Activated CD8-positive, alpha-beta memory T cell treated with anti-CD3 and anti-CD28 coated beads, Interleukin-2, amount 50 U/mL, for 24 hours (primary cell): ENCODE measurements around the gene MAPRE3.

Source experiments
- DNase-seq: peaks from one replicate; pipeline ENCODE4 v3.0.0-alpha.2; 2020; ENCODE audit errors: extremely low read depth

The MAPRE3 gene

DNA sequence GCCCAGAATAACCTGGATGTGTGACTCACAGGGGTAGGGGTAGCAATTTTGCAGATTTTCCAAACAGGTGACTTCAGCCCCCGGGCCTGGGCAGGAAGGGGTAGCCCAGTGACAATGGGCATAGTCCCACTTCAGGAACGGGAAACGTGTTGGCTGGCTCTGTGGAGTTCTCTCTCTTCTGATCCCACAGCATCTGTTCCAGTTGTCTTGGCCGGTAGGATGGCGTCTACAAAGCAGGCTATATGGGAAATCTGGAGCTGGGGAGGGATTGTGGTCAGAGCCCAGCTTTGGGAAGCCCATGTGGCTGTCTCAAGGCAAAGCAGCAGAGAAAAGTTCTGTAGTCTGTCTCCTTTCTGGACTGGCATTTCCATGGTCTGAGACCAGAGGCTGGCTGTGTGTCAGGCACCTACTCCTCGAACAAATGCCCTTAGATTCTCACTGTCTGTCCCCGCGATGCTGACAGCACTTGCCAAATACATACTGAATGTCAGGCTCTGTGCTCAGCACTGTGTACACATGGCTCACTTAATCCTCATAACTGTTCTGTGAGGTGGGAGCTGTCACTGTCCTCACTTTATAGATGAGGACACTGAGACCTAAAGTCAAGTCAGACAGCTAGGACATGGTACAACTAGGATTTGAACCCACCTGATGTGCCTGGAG is 44.5 kb downstream of the MAPRE3 start:
- DNase-seq = no peak

DNA sequence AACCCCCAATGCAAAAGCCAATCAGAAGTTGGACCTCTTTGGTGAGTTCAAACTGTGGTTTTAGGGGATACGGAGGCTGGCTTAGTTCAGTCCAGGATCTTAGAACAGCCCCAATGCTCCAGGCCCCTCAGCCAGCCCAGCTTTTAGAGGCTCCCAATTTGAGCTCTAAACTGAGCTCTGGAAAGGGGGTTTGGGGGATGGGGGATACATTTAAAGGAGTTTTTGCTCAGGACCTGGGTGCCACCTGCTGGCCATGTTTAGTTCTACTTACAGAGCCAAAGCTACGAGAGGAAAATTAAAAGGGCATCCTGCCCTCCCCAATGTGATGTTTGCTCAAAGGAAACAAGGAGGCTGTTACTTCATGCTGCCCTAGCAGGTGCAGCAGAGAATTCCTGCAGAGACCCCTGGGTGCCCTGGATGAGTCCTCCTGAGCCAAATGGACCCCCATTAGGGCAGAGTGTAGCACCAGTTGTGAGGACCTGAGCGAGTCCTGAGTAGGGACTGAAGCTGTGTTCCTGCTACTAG is 46.4 kb downstream of the MAPRE3 start:
- no peak for DNase-seq

DNA sequence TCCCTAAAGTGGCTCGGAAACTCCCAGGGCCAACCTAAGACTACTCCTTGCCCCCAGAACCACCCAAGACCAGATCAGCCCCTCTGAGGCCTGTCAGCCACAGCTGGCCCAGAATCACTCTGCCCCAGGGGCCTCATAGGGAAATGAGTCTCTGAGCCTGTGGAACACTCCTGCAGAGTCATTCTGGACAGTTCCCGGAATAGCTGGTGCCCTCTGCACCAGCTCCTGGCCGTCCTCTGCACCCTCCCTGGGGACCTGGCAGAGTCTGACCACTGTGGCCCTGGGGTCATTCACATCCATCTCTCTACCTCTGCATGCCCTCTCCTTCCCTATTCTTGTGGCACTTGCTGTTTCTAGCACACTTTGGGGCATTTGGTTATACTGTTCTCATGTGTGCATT is 47.7 kb downstream of the MAPRE3 start:
- no peak for DNase-seq

DNA sequence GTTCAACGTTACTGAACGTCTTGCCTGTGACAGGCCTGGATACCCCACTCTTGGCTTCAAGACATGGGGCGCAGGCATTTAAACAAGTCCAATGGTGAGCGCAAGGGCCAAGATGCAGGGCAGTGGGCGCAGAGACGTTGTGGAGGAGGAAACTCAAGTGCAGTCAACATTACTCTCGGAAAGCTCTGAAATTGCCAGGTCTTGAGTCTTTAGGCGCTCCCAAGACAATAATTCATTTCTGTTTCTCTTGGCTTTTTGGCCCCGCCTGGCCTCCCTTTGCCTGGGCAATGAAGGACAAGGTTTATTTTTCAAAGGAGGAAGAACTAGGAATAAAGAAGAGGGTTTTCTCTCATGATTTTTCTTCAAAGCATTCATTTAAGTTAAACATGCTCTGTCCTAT is 49.0 kb downstream of the MAPRE3 start:
- no peak for DNase-seq

DNA sequence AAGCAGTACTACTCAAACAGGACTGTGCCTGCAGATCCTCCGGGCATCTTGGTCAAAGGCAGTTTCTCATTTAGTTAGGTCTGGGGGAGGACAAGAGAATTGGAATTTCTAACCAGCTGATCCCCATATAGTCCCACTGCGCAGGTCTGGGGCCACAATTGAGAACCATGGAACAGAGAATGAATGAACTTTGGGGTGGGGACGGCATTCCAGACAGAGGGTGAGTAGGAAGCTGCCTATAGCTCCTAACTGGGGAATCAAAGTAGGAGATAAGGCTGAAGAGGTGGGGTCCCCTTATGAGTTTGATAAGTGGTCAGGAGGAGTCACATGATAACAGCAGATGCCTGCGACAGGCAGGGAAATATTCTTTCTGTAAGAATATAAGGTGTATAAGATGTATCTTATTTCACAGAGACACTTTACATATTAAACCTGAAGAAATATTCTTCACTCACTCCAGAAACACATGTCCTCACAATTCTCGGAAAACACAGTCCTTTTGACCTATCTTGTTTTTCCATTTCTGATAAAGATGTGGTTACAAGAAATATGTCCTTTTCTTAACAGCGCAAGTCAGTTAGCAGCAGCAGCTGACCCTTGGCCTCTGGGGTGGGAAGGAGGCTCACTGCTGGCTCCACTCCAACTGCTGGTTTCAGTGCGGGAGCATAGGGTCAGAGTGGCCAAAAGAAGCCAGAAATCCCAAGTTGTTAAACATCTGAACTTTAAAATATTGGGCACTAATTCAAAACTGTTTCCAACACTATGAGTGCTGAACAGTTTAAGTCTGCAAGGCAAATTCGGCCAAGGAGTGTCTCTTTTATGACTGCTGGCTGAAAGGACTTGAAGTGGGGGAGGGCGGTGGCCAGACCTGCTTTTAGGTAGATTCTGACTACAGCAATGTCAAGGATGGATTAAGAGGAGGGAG is 49.8 kb downstream of the MAPRE3 start:
- no peak for DNase-seq

DNA sequence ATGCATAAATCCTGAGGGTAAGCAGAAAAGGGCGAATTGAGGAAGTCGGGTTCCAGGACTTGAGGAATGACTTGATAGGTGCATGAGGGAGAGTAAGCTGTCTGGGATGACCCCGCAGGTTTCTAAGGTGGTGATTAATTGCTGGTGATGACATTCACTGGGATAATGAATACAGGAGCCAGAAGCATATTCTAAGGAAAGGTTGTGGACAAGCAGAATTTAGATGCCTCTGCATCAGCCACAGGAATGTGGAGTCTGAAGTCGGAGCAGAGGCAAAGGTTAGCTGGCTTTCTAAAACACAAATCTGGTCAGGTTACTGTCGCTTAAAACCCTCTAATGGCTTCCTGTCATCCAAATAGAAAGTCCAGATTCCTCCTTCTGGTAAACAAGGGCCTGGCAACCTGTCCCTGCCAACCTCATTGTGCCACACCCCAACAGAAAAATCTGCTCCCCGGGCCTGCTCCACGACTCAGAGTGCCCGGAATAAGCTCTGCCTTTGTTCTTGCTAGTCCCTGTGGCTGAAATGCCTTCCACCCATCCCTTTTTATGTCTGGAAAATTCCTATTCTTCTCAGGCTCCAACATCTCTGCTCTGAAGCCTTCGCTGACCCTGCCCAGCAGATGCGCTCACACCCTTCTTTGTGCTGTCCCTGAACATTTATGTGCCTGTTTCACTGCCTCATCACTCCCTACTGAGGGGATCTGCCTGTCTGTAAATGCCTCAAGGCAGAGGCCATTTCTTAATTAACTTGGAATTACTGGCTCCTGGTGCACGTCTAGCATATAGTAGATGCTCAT is 51.0 kb downstream of the MAPRE3 start:
- DNase-seq = no peak

DNA sequence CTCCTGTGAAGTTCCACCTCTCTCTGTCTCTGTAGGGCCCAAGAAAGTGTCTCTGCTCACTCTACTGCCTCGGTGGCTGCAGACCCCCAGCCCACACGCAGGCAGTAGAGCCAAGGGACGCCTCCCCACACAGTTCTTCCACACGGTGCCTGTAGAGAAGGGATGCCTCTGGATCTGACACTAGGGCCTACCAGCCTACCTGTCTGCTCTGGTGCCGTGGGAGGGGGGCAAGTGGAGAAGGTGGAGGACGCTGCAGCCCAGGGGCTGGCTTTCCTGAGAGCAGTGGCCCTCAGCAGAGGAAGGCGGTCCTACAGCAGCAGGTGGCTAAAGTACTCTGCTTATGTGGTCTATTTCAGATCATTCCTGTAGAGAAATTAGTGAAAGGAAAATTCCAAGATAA is 53.3 kb downstream of the MAPRE3 start:
- no peak for DNase-seq

DNA sequence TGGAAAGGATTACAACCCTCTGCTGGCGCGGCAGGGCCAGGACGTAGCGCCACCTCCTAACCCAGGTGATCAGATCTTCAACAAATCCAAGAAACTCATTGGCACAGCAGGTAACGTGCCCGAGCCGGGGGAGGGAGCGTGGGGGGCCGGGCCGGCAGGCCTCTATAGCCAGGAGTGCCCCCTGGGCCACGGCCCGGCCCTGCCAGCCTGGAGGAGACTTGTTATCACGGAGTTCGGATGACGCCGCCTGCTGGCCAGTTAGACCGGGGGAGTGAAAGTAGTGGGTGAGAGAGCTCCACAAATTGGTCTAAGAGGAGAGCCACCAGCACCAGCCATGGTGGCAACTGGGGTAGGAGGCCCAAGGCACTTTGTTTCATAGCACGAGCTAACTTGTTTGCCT is 53.8 kb downstream of the MAPRE3 start:
- no peak for DNase-seq

DNA sequence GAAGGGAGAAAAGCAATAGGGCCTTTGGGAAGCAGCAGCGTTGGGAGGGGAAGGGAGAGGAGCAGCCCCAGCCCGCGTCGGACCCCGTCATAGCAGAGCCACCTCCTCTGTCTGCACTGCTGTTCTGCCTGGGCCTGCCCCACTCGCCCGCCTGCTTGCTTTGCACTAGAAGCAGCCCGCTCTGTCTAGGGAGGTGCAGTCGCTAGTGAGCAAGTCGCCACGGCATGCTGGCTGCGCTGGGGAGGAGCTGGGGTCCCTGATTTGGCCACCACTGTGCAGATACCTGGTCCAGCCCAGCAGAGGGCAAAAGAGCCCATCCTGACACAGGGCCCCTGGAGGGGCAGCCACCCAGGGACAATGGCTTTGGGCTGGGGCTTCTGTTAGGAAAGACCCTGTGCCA is 54.4 kb downstream of the MAPRE3 start:
- no peak for DNase-seq

DNA sequence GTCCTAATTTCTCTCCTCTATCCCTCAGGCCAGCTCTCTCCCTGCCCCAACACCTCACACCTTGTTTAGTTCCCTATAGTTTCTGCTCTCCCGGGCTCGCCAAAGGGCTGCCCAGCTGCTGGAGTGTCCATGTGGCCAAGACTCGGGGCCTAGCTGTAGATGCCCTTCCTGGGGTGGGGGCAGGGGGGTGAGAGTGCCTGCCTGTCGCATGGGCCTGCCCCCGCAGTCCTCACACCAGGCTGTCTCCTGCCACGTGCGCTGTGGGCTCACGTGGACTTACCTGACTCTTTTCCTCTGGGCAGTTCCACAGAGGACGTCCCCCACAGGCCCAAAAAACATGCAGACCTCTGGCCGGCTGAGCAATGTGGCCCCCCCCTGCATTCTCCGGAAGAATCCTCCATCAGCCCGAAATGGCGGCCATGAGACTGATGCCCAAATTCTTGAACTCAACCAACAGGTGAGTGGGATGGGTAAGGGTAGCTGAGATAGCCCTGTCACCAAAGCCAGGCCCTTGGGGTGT is 54.9 kb downstream of the MAPRE3 start:
- DNase-seq = no peak

DNA sequence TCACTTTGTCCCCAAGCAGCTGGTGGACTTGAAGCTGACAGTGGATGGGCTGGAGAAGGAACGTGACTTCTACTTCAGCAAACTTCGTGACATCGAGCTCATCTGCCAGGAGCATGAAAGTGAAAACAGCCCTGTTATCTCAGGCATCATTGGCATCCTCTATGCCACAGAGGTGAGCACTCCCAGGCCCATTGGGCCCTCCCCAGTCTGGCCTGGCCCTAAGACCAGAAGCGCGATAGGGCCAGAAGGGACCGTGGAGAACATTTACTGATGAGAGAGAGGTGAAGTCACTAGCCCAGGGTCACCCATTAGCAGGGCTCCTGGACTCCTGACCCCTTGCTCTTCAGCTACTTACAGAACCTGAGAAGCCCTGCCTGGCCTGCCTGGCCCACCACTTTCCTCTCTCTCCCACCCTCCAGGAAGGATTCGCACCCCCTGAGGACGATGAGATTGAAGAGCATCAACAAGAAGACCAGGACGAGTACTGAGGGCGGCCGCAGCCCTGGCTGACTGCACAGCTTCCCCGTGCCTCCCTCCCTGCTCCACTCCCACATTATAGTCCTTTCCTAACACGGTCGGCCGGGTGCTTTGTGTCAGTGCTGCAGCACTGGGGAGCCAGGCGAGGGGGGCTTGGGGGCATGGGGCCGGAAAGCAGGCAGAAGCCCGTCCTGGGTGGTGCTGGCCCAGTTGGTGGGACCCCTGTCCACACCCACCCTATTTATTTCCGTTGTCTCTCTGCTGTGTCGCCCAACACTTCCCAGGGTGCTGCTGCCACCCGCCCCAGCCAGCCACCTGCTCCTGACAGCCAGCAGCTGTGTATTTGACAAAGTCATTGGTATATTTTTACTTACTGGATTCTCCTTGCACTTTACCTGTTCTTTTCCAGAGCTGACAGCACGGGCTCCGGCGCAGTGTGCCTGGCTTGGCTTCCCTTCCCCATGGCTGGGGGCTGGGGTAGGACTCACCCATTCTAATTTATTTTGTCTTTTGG is 55.7 kb downstream of the MAPRE3 start:
- DNase-seq = no peak

DNA sequence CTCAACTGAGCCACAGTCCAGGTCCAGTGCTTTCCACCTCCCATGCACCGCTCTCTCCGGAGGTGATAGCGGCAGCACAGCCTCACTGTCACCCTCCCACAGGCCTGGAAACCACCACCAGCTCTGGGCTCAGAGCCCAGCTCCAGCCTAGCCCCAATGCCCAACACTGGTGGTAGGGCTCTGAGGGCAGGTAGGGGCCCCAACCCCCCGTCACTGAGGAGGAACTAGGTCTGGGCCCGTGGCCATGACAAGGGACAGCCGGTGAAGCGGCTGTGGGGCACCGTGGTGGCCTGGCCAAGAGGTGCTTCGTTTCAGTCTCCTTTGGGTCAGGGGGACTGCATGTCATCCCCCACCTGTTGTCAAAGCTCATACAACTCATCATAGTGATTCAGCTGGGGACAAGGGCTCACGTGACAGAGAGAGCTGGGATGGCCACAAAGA is 56.8 kb downstream of the MAPRE3 start:
- DNase-seq = no peak

DNA sequence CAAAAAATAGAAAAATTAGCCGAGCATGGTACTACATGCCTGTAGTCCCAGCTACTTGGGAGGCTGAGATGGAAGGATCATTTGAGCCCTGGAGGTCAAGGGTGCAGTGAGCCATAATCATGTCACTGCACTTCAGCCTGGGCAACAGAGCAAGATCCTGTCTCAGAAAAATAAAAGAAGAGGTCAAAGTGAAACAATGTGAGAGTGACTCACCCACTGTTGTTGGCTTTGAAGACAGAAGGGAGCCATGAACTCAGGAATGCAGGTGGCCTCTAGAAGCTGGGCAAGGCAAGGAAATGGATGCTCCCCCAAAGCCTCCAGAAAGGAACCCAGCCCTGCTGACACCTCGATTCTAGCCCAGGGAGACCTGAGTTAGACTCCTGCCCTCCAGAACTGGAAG is 58.6 kb downstream of the MAPRE3 start:
- DNase-seq = no peak

DNA sequence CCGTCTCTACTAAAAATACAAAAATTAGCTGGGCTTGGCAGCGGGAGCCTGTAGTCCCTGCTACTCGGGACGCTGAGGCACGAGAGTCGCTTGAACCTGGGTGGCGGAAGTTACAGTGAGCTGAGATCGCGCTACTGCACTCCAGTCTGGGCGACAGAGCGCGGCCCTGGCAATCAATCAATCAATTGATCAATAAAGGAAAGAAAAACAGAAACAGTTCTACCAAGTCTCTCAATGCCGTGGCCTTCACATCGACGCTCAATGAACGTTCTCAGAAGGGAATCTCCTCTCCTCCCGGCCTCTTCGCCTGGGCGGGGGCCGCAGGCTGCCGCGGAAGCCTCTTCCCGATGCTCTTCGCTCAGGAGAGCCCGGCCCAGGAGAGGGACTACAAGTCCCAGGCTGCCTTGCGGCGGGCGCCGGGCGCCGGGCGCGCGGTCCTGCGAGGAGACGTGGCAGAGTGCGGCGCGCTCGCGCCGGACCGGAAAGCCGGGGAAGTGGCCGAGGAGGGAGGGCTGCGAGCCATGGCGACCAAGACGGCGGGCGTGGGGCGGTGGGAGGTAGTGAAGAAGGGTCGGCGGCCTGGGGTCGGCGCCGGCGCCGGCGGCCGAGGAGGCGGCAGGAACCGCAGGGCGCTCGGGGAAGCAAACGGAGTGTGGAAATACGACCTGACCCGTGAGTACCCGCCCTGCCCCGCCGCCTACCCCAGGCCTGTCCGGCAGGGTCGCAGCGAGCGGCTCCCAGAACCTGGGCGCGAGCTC is 62.2 kb downstream of the MAPRE3 start, which contains the start of gene TMEM214:
Gene TMEM214 (plus strand): TSS at position 471 of the 758 bp plus-strand sequence. CDS start 51 bp downstream, at position 522.
- DNase-seq = peak; percentile 32

DNA sequence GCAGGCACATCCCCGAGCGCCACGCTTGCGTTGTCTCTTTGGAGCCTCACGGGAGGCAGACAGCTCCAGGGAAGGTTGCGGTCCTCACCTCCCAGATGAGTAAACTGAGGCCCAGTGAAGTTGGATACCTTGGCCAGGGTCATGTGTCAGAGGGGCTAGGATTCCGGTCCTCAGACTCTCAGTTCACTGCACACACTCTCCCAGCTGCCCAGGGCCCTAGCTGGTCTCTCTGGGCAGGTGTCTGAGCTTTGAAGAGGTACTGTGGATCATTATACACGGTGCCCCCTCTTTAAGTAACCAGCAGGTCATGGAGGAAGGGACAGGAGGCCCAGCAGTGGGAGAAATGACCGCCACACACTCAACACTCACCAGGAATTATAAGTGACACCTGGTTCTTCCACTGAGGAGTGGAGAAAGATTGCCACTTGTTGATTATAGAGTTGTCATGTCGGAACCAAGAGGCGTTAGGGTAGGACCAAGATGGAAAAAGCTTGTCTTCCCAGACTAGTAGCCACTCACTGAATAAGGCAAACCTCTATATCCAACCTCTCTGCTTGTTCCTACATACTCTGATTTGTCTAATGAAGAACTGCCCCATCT is 62.9 kb downstream of the MAPRE3 start:
- no peak for DNase-seq

DNA sequence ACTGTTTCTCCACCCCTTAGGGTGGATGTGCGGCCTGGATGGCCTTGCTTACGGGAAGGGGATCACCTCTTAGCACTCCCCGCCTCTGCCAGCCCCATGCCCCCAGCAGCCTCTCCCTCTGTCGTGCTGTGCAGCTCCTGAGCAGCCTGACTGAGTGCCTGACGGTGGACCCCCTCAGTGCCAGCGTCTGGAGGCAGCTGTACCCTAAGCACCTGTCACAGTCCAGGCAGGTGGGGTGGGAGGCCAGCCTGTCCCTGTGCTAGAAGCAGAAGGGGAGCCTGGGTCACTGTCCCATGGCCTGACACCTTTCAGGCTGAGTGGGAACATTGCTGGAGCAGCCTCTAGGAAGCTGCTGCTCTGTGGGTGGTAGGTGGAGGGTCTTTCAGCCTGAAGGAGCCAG is 67.6 kb downstream of the MAPRE3 start:
- DNase-seq = no peak

DNA sequence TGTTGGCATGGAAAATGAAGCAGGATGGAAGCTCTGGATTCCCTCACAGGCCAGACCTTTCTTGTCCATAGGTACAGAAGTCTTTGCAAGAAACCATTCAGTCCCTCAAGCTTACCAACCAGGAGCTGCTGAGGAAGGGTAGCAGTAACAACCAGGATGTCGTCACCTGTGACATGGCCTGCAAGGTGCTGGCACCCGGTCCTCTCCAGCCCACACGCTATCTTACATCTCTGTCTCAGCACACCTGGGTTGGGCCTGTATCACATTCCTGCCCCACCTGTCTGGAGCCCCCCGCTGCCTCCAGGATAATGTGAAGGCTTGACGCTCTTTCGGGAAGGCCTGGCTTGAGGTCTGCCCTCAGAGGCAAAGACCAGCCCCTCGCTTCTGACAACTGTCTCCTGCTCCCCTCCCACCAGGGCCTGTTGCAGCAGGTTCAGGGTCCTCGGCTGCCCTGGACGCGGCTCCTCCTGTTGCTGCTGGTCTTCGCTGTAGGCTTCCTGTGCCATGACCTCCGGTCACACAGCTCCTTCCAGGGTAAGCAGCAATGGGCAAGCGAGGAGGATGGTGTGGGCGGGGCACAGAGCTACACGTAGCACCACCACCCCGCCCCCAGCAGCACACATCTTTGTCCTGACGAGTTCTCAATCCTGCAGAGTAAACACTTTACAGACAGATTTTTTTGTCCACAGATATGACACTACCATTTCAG is 68.3 kb downstream of the MAPRE3 start:
- DNase-seq = no peak

DNA sequence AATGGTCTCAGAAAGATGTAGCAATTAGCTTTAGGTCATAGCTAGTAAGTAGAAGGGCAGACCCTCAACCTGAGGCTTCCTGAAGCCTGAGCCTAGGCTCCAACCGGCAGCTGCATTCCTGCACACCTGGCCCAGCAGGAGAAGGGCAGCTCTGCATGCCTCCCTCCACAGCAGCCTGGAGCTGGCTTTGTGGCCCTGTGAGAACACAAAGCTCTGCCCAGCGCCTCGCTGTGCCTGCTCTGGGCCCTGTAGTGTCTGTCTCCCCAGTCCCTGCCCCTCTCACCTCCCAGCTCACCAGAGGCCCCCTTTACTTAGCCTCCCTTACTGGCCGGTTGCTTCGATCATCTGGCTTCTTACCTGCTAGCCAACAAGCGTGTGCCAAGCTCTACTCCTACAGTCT is 69.0 kb downstream of the MAPRE3 start:
- DNase-seq = no peak

DNA sequence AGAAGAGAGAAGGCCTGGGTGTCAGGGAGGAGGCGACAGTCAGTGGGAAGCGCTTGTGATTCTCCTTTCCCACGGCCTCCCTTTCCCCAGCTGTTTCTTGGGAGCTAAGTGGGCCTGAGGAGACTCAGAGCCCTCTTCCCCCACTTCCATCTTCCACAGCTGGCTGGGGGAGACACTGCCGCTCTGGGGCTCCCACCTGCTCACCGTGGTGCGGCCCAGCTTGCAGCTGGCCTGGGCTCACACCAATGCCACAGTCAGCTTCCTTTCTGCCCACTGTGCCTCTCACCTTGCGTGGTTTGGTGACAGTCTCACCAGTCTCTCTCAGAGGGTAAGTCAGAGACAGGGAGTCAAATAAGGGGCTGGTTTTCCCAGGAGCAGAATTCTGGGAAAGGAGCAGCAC is 69.4 kb downstream of the MAPRE3 start:
- DNase-seq = no peak
